IMR-90 (cell line): ENCODE results near the gene PIP5K1B. TPM values are rescaled to one million over a fixed set of nuclear protein-coding genes. Genes with fewer than 3 reads are reported as not detected.

Experiments
- ATAC-seq: fragments of 200-7000 bp; cut with Tn5 transposase; 2 replicates; pipeline ENCODE4 v1.9.1; 2020; ENCODE audit warnings: low read depth, mild to moderate bottlenecking, moderate library complexity
- BruUV-seq: library from RNA; stranded (reverse); fragments of 400-500 nt; replicated peaks from 2 replicates; lab custom pipeline; 2021; lab: Mats Ljungman, UMichigan
- CTCF ChIA-PET: fragments of 300-600 bp; formaldehyde crosslinking; extraction: SDS; loops from one replicate; lab custom pipeline; 2021; ENCODE audit warnings: antibody characterized with exemption; lab: Yijun Ruan, JAX
- POLR2A ChIA-PET: fragments of 300-600 bp; sonication (Branson Sonifier 250); formaldehyde crosslinking; loops from one replicate; lab custom pipeline; 2022; ENCODE audit warnings: antibody characterized with exemption; ENCODE audit not compliant: unreplicated experiment; lab: Charles Lee
- DNase-seq: peaks from one replicate; pipeline ENCODE4 v3.0.0; 2013
- H2AFZ ChIP-seq: replicated peaks from 2 replicates; pipeline ENCODE3; 2013; ENCODE audit warnings: low read length, mild to moderate bottlenecking; ENCODE audit not compliant: poor library complexity
- H2AK5ac ChIP-seq: 2 replicates; pipeline ENCODE4 v1.6.1; 2013; ENCODE audit warnings: low read depth, low read length, inconsistent platforms
- H2AK9ac ChIP-seq: replicated peaks from 2 replicates; pipeline ENCODE3; 2013; ENCODE audit warnings: mild to moderate bottlenecking, low read depth, low read length, moderate library complexity; ENCODE audit not compliant: poor library complexity
- H2BK120ac ChIP-seq: 2 replicates; pipeline ENCODE4 v1.6.1; 2013; ENCODE audit warnings: low read depth, low read length, inconsistent platforms
- H2BK15ac ChIP-seq: 3 replicates; pipeline ENCODE4 v1.6.1; 2013; ENCODE audit warnings: low read depth, low read length, inconsistent platforms
- H2BK20ac ChIP-seq: 2 replicates; pipeline ENCODE4 v1.6.1; 2013; ENCODE audit warnings: low read depth, mild to moderate bottlenecking, inconsistent platforms, low read length, moderate library complexity
- H2BK5ac ChIP-seq: 2 replicates; pipeline ENCODE4 v1.6.1; 2013; ENCODE audit warnings: mild to moderate bottlenecking, low read depth, low read length, inconsistent platforms; ENCODE audit not compliant: poor library complexity, severe bottlenecking
- H3K14ac ChIP-seq: replicated peaks from 2 replicates; pipeline ENCODE4 v1.6.1; 2013; ENCODE audit warnings: low read depth, low read length, inconsistent platforms
- H3K18ac ChIP-seq: 2 replicates; pipeline ENCODE4 v1.6.1; 2013; ENCODE audit warnings: low read depth, low read length, control low read depth
- H3K23ac ChIP-seq: 2 replicates; pipeline ENCODE4 v1.6.1; 2013; ENCODE audit warnings: low read depth, low read length, inconsistent platforms
- H3K27ac ChIP-seq: 2 replicates; pipeline ENCODE4 v1.5.1; 2013; ENCODE audit warnings: mild to moderate bottlenecking, control low read depth, low read length; ENCODE audit not compliant: insufficient read depth
- H3K27me3 ChIP-seq: 2 replicates; pipeline ENCODE4 v1.6.1; 2013; ENCODE audit warnings: low read length; ENCODE audit not compliant: control insufficient read depth, insufficient read depth
- H3K36me3 ChIP-seq: 2 replicates; pipeline ENCODE4 v1.6.1; 2013; ENCODE audit warnings: low read length, mixed read lengths; ENCODE audit not compliant: control insufficient read depth, insufficient read depth
- H3K4ac ChIP-seq: 2 replicates; pipeline ENCODE4 v1.6.1; 2013; ENCODE audit warnings: low read depth, low read length, inconsistent platforms
- H3K4me1 ChIP-seq: 2 replicates; pipeline ENCODE4 v1.6.1; 2013; ENCODE audit warnings: low read length, mixed read lengths; ENCODE audit not compliant: control insufficient read depth, insufficient read depth
- H3K4me2 ChIP-seq: 2 replicates; pipeline ENCODE4 v1.6.1; 2013; ENCODE audit warnings: low read depth, mild to moderate bottlenecking, control low read depth, low read length, moderate library complexity
- H3K4me3 ChIP-seq: 2 replicates; pipeline ENCODE4 v1.5.1; 2013; ENCODE audit warnings: low read depth, mild to moderate bottlenecking, control low read depth, low read length, moderate library complexity; ENCODE audit not compliant: insufficient read depth
- H3K56ac ChIP-seq: 2 replicates; pipeline ENCODE4 v1.6.1; 2013; ENCODE audit warnings: low read length, inconsistent platforms; ENCODE audit not compliant: insufficient read depth; ENCODE audit errors: extremely low read depth
- H3K79me1 ChIP-seq, 2 experiments: 2 replicates each; pipeline ENCODE4 v1.6.1; 2013; ENCODE audit warnings: low read length in 2 of 2, inconsistent platforms in 1 of 2, low read depth in 1 of 2
- H3K9ac ChIP-seq: 2 replicates; pipeline ENCODE4 v1.6.1; 2013; ENCODE audit warnings: low read depth, low read length, control low read depth
- H3K9me1 ChIP-seq: 2 replicates; pipeline ENCODE4 v1.6.1; 2013; ENCODE audit warnings: low read length, inconsistent platforms; ENCODE audit not compliant: insufficient read depth
- H3K9me3 ChIP-seq: 2 replicates; pipeline ENCODE4 v1.6.1; 2013; ENCODE audit warnings: low read length; ENCODE audit not compliant: control insufficient read depth, insufficient read depth
- H4K20me1 ChIP-seq: 2 replicates; pipeline ENCODE4 v1.6.1; 2013; ENCODE audit warnings: low read length, inconsistent platforms; ENCODE audit not compliant: insufficient read depth
- H4K5ac ChIP-seq: 2 replicates; pipeline ENCODE4 v1.6.1; 2013; ENCODE audit warnings: mild to moderate bottlenecking, low read depth, low read length, control low read depth
- H4K8ac ChIP-seq, 2 experiments: 2 replicates each; pipeline ENCODE4 v1.6.1; 2013; ENCODE audit warnings: low read depth in 2 of 2, low read length in 2 of 2, control low read depth in 1 of 2, inconsistent platforms in 1 of 2
- H4K91ac ChIP-seq: 2 replicates; pipeline ENCODE4 v1.6.1; 2013; ENCODE audit warnings: low read depth, low read length, inconsistent platforms; ENCODE audit not compliant: insufficient read depth
- BHLHE40 ChIP-seq: fragments of 150-350 bp; IDR thresholded peaks from 2 replicates; pipeline ENCODE4 v1.6.1; 2016; ENCODE audit warnings: mild to moderate bottlenecking, low read depth, low read length
- MAFK ChIP-seq: IDR thresholded peaks from 2 replicates; pipeline ENCODE4 v1.6.1; 2012; ENCODE audit warnings: low read depth, low read length, improper control_type of control experiment
- MAZ ChIP-seq: IDR thresholded peaks from 2 replicates; pipeline ENCODE4 v1.6.1; 2012; ENCODE audit warnings: low read depth, mild to moderate bottlenecking, low read length, improper control_type of control experiment, moderate library complexity, borderline replicate concordance
- NFE2L2 ChIP-seq: fragments of 150-350 bp; IDR thresholded peaks from 2 replicates; pipeline ENCODE4 v1.6.1; 2016; ENCODE audit warnings: low read depth, mild to moderate bottlenecking, low read length
- WGBS, 2 experiments: methylation state at CpG; one replicate each; pipeline versions ENCODE4 v1.1.5 to v1.1.7; 2013; ENCODE audit warnings: missing lambda C conversion rate in 2 of 2; ENCODE audit not compliant: insufficient read length in 1 of 2; ENCODE audit errors: extremely low coverage in 2 of 2; 5-methylcytosine and 5-hydroxymethylcytosine counted together
- dilution Hi-C: fragments of 300-500 bp; cut with HindIII; formaldehyde crosslinking; loops from one replicate; pipeline ENCODE4 v1.14.3; 2018; ENCODE audit warnings: low sequenced_read_pairs; ENCODE audit not compliant: unreplicated experiment
- in situ Hi-C: fragments of 300-500 bp; cut with MboI; formaldehyde crosslinking; loops from 3 replicates; pipeline ENCODE4 v1.14.3; 2019; ENCODE audit warnings: low sequenced_read_pairs, inconsistent platforms, mixed read lengths
- intact Hi-C: fragments of 100-400 bp; cut with micrococcal nuclease; formaldehyde crosslinking; loops from 2 replicates; pipeline ENCODE4 v1.10.0; 2022
- polyA plus RNA-seq, 3 experiments: library from polyadenylated mRNA; depleted of rRNA; stranded (reverse); fragments of >200 nt; gene quantifications; 2 replicates each; pipeline ENCODE4 v1.2.3, GENCODE V29; 2012; ENCODE audit warnings: low replicate concordance in 1 of 3
- total RNA-seq: library from RNA; depleted of rRNA; stranded (reverse); fragments of >200 nt; gene quantifications from 2 replicates; pipeline ENCODE4 v1.2.3, GENCODE V29; 2012
- TF ChIP-seq, protein P1 (sequence below): fragments of 150-350 bp; IDR thresholded peaks from 2 replicates; pipeline ENCODE4 v1.6.1; 2016; ENCODE audit warnings: low read depth, mild to moderate bottlenecking, low read length, moderate library complexity, borderline replicate concordance
- TF ChIP-seq, protein P2 (sequence below): fragments of 150-350 bp; IDR thresholded peaks from 2 replicates; pipeline ENCODE4 v1.6.1; 2017; ENCODE audit warnings: mild to moderate bottlenecking, antibody characterized with exemption, low read length, low read depth

Gene PIP5K1B
- total and polyA plus RNA-seq, 2 of the 4 experiments (the other 2 are of a cell fraction) = not detected

DNA sequence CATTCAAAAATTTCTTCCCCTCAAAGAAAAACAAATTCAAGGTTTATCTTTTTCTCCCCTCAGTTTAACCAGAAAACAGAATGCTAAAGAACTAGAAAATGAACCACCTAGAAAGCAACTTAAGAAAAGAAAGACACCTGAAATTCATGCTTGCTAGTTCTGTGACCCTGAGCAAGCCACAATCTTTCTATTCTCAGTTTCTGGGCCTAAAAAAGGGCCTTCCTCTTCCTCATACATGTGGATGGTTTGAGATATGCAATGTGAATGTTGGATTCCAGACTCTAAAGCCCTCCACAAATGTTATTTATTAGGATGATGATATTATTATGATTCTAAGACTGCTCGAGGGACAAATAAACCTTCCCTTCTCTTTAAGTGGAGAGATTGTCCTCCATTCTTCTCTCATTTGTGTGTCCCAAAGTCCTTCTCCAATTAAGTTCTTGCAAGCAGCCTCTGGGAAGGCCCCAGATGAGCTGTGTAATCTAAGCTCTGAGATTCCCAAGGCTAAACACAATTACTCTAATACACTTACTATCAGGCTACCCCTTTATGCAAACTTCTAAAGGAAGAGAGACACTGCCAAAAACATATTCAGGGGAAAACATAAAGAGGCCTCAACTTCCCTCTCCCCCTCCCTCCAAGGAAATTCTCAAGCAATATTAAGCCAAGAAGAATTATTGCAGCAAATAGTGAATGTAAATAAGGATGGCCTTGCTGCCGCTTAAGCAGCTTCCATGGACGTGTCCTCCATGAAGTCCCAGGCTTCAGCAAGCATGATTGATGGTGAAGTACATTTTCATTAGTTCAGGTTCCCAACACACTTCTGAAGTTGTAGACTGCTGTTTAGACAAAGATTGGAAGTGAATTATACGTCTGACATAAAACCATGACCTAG is 228.6 kb downstream of the PIP5K1B start:
- H2AK9ac ChIP-seq = no peak overlapping the region
- no peak overlapping the region for H2BK20ac ChIP-seq
- dilution Hi-C loops = no loop called here
- H3K18ac ChIP-seq = no peak overlapping the region
- DNase-seq (no peak), ATAC-seq (no peak)
- no peak overlapping the region for H4K8ac ChIP-seq
- H3K27ac ChIP-seq = no peak overlapping the region
- H2AK5ac ChIP-seq = no peak overlapping the region
- H3K9me3 ChIP-seq = no peaks in the 10 kb centered on the region
- no peaks in the 10 kb centered on the region; the same call in 1 of the 2 replicates for H3K27me3 ChIP-seq
- no peak overlapping the region for H4K91ac ChIP-seq
- BruUV-seq = no TSS peak
- H2AFZ ChIP-seq = no peak overlapping the region
- TF ChIP-seq, protein P1, sequence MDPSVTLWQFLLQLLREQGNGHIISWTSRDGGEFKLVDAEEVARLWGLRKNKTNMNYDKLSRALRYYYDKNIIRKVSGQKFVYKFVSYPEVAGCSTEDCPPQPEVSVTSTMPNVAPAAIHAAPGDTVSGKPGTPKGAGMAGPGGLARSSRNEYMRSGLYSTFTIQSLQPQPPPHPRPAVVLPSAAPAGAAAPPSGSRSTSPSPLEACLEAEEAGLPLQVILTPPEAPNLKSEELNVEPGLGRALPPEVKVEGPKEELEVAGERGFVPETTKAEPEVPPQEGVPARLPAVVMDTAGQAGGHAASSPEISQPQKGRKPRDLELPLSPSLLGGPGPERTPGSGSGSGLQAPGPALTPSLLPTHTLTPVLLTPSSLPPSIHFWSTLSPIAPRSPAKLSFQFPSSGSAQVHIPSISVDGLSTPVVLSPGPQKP = no peak
- TF ChIP-seq NFE2L2 (no peak), MAZ (no peak), MAFK (no peak), BHLHE40 (no peak)
- TF ChIP-seq, protein P2, sequence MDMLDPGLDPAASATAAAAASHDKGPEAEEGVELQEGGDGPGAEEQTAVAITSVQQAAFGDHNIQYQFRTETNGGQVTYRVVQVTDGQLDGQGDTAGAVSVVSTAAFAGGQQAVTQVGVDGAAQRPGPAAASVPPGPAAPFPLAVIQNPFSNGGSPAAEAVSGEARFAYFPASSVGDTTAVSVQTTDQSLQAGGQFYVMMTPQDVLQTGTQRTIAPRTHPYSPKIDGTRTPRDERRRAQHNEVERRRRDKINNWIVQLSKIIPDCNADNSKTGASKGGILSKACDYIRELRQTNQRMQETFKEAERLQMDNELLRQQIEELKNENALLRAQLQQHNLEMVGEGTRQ = no peak
- H3K9ac ChIP-seq = no peak overlapping the region
- H3K4me1 ChIP-seq = no peaks in the 10 kb centered on the region
- H3K9me1 ChIP-seq = no peaks in the 10 kb centered on the region
- H3K4me2 ChIP-seq = no peak overlapping the region
- CTCF ChIA-PET = no interaction called here
- H3K23ac ChIP-seq = no peak overlapping the region
- H3K79me1 ChIP-seq = no peaks in the 10 kb centered on the region
- H4K20me1 ChIP-seq = no peaks in the 10 kb centered on the region
- H3K56ac ChIP-seq = no peak overlapping the region
- POLR2A ChIA-PET = no interaction called here
- in situ Hi-C loops = no loop called here
- H3K36me3 ChIP-seq = no peaks in the 10 kb centered on the region
- H4K5ac ChIP-seq = no peak overlapping the region
- no peak overlapping the region for H2BK120ac ChIP-seq
- H3K4me3 ChIP-seq = no peak overlapping the region
- no peak overlapping the region for H3K14ac ChIP-seq
- WGBS, 2 experiments = no CpG with 5 or more reads among the region's 4 CpGs
- H2BK15ac ChIP-seq = no peak overlapping the region
- intact Hi-C loops = no loop called here
- H2BK5ac ChIP-seq = no peak overlapping the region
- H3K4ac ChIP-seq = no peak overlapping the region
